K562 (cell line): ENCODE measurements around the gene ZNF502. TPM values are rescaled to one million over a fixed set of nuclear protein-coding genes. Genes with fewer than 3 reads are reported as not detected.
A peak's percentile ranks its signal among the peaks of the same experiment; 100 is the strongest.

Source experiments
- ATAC-seq: fragments of 200-7000 bp; cut with Tn5 transposase; 3 replicates; pipeline ENCODE4 v1.9.1; 2020; ENCODE audit warnings: moderate library complexity
- BruUV-seq: library from RNA; stranded (reverse); fragments of 400-500 nt; replicated peaks from 2 replicates; lab custom pipeline; 2021; lab: Mats Ljungman, UMichigan
- CTCF ChIA-PET: fragments of 300-600 bp; formaldehyde crosslinking; extraction: SDS; loops from one replicate; lab custom pipeline; 2021; ENCODE audit warnings: low intra/inter-chr PET ratio; lab: Yijun Ruan, JAX
- POLR2A ChIA-PET: fragments of 300-600, 350-650 bp; sonication (Branson Sonifier 250); formaldehyde crosslinking; extraction: SDS; loops from one replicate; lab custom pipeline; 2021; ENCODE audit warnings: antibody characterized with exemption, inconsistent platforms; lab: Yijun Ruan, JAX
- DNase-seq, 4 experiments: peaks; one replicate each; pipeline versions ENCODE4 v3.0.0 to v3.0.0-alpha.2; 2011 to 2018; ENCODE audit warnings: low spot score in 3 of 4, mixed read lengths in 3 of 4; ENCODE audit errors: extremely low read depth in 1 of 4
- FAIRE-seq: peaks from 2 replicates; lab custom pipeline; 2011; peaks lifted over from hg19 to GRCh38; lab: Jason Lieb, UNC
- H2AFZ ChIP-seq: 2 replicates; pipeline ENCODE4 v1.6.0; 2011; ENCODE audit warnings: low read depth, low read length, control low read depth, inconsistent platforms
- H3K27ac ChIP-seq: fragments of 200-600 bp; 3 replicates; pipeline ENCODE4 v1.8.0; 2011; ENCODE audit warnings: low read depth, mild to moderate bottlenecking, control low read depth, inconsistent platforms, low read length, moderate library complexity, mixed read lengths; ENCODE audit errors: extremely low read depth
- H3K27me3 ChIP-seq, 2 experiments: fragments of 300-600 bp in 1 of 2; 2 replicates in 1 of 2; 3 replicates in 1 of 2; pipeline versions ENCODE4 v1.6.0 to v1.8.0; 2011; ENCODE audit warnings: inconsistent platforms in 2 of 2, low read length in 2 of 2, mild to moderate bottlenecking in 1 of 2, mixed read lengths in 1 of 2, moderate library complexity in 1 of 2; ENCODE audit not compliant: control insufficient read depth in 2 of 2, insufficient read depth in 2 of 2
- H3K36me3 ChIP-seq: fragments of 300-600 bp; 3 replicates; pipeline ENCODE4 v1.8.0; 2011; ENCODE audit warnings: mild to moderate bottlenecking, low read length, inconsistent platforms; ENCODE audit not compliant: control insufficient read depth, insufficient read depth
- H3K4me1 ChIP-seq, 2 experiments: fragments of 200-600 bp in 1 of 2; replicated peaks in 1 of 2; 2 replicates in 1 of 2; 3 replicates in 1 of 2; pipeline versions ENCODE4 v1.5.1 to v1.8.0; 2011; ENCODE audit warnings: inconsistent platforms in 2 of 2, low read length in 2 of 2, mild to moderate bottlenecking in 1 of 2, mixed read lengths in 1 of 2, moderate library complexity in 1 of 2; ENCODE audit not compliant: control insufficient read depth in 2 of 2, insufficient read depth in 2 of 2
- H3K4me2 ChIP-seq: 2 replicates; pipeline ENCODE4 v1.6.1; 2011; ENCODE audit warnings: low read length, control low read depth, inconsistent platforms, mixed read lengths; ENCODE audit not compliant: insufficient read depth
- H3K4me3 ChIP-seq: fragments of 200-600 bp; sonication (generic), shearing (Covaris generic); 2 replicates; pipeline ENCODE4 v1.5.1; 2016; ENCODE audit warnings: control low read depth, inconsistent platforms
- H3K79me2 ChIP-seq: fragments of 200-600 bp; 3 replicates; pipeline ENCODE4 v1.8.0; 2011; ENCODE audit warnings: low read length, inconsistent platforms; ENCODE audit not compliant: control insufficient read depth, insufficient read depth
- H3K9ac ChIP-seq, 2 experiments: 2 replicates each; pipeline versions ENCODE4 v1.6.0 to v1.6.1; 2011; ENCODE audit warnings: low read depth in 2 of 2, low read length in 2 of 2, control low read depth in 1 of 2, inconsistent platforms in 1 of 2, mild to moderate bottlenecking in 1 of 2, mixed read lengths in 1 of 2; ENCODE audit not compliant: insufficient read depth in 1 of 2
- H3K9me1 ChIP-seq: one replicate; pipeline ENCODE4 v1.6.0; 2011; ENCODE audit warnings: inconsistent platforms, mild to moderate bottlenecking, low read length, moderate library complexity; ENCODE audit not compliant: control insufficient read depth, insufficient read depth
- H3K9me3 ChIP-seq: replicated peaks from 2 replicates; pipeline ENCODE4 v1.5.1; 2011; ENCODE audit warnings: low read depth, low read length, inconsistent platforms; ENCODE audit not compliant: control insufficient read depth, insufficient read depth
- H4K20me1 ChIP-seq: replicated peaks from 2 replicates; pipeline ENCODE4 v1.6.1; 2011; ENCODE audit warnings: low read length, inconsistent platforms, mixed read lengths; ENCODE audit not compliant: control insufficient read depth, insufficient read depth
- CBX2 ChIP-seq: fragments of 200-600 bp; sonication (generic); IDR thresholded peaks from one replicate; pipeline ENCODE4 v1.6.1; 2012; ENCODE audit warnings: mild to moderate bottlenecking, low read length, inconsistent platforms; ENCODE audit not compliant: insufficient read depth, poor library complexity, severe bottlenecking
- CBX3 ChIP-seq, 2 experiments: IDR thresholded peaks; 1 replicate in 1 of 2; 2 replicates in 1 of 2; pipeline ENCODE4 v1.6.1; 2012; ENCODE audit warnings: inconsistent platforms in 2 of 2, low read length in 2 of 2, borderline replicate concordance in 1 of 2, control low read depth in 1 of 2
- CEBPB ChIP-seq: fragments of 450-650 bp; IDR thresholded peaks from 2 replicates; pipeline ENCODE4 v1.6.1; 2016; ENCODE audit warnings: missing genetic modification characterization, missing compliant biosample characterization
- FOXA3 ChIP-seq, 2 experiments: fragments of 450-650 bp in 1 of 2; sonication (generic) in 1 of 2; formaldehyde crosslinking; IDR thresholded peaks in 1 of 2; conservative IDR thresholded peaks in 1 of 2; 2 replicates each; pipeline versions ENCODE4 v1.4.0 to v1.8.0; 2020 to 2022; ENCODE audit warnings: mild to moderate bottlenecking in 2 of 2, missing genetic modification reagents in 1 of 2
- GATAD2B ChIP-seq: fragments of 450-650 bp; IDR thresholded peaks from 2 replicates; pipeline ENCODE4 v1.6.1; 2017; ENCODE audit warnings: mild to moderate bottlenecking, borderline replicate concordance
- PPARD ChIP-seq: fragments of 250-450 bp; sonication (Bioruptor Pico); IDR thresholded peaks from 2 replicates; pipeline ENCODE4 v1.8.0; 2022; ENCODE audit warnings: inconsistent platforms, mild to moderate bottlenecking, moderate library complexity
- SREBF2 ChIP-seq: sonication (generic); formaldehyde crosslinking; IDR thresholded peaks from 2 replicates; pipeline ENCODE4 v1.4.0; 2020; ENCODE audit warnings: mild to moderate bottlenecking, missing genetic modification reagents
- TEAD1 ChIP-seq, 2 experiments: fragments of 450-650 bp in 1 of 2; sonication (generic) in 1 of 2; formaldehyde crosslinking; IDR thresholded peaks; 2 replicates each; pipeline versions ENCODE4 v1.4.0 to v1.8.0; 2020 to 2022; ENCODE audit warnings: mild to moderate bottlenecking in 2 of 2, missing genetic modification reagents in 1 of 2
- TRIM24 ChIP-seq, 2 experiments: fragments of 450-650 bp; IDR thresholded peaks; 2 replicates each; pipeline ENCODE4 v1.6.1; 2016
- TRIM28 ChIP-seq: fragments of 450-650 bp; IDR thresholded peaks from 2 replicates; pipeline ENCODE4 v1.6.1; 2017
- XRCC3 ChIP-seq: fragments of 450-650 bp; IDR thresholded peaks from 2 replicates; pipeline ENCODE4 v1.6.1; 2017; ENCODE audit warnings: mild to moderate bottlenecking, moderate library complexity
- WGBS: fragments of 100-300 bp; shearing (Covaris generic); methylation state at CpG from one replicate; pipeline ENCODE4 v1.1.6; 2016; ENCODE audit warnings: low coverage, mixed read lengths; ENCODE audit not compliant: insufficient coverage; ENCODE audit errors: missing lambda C conversion rate; 5-methylcytosine and 5-hydroxymethylcytosine counted together
- in situ Hi-C: fragments of 300-500 bp; cut with MboI; formaldehyde crosslinking; loops from 4 replicates; pipeline ENCODE4 v1.15.0; 2018; ENCODE audit warnings: inconsistent platforms, mixed read lengths
- intact Hi-C: fragments of 100-400 bp; cut with micrococcal nuclease; formaldehyde crosslinking; loops from 2 replicates; pipeline ENCODE4 v1.14.2; 2022
- polyA plus RNA-seq, 8 experiments: library from polyadenylated mRNA; depleted of rRNA in 4 of 8; stranded (reverse) in 5 of 8; unstranded in 3 of 8; fragments of >200 nt; fragmentation: Nextera tagmentation in 2 of 8; fragmentation: Illumina TruSeq in 1 of 8; extraction: Ambion mirVana in 2 of 8; extraction: Trizol in 1 of 8; gene quantifications; 2 replicates each; pipeline versions ENCODE4 v1.2.1 to v1.2.3, GENCODE V29; 2011 to 2014; ENCODE audit warnings: inconsistent platforms in 1 of 8, missing spikeins in 1 of 8
- total RNA-seq, 7 experiments: library from RNA; depleted of rRNA in 6 of 7; stranded (reverse); fragments of >200 nt in 6 of 7; fragmentation: Illumina TruSeq in 2 of 7; extraction: Trizol in 2 of 7; gene quantifications; 2 replicates each; pipeline versions ENCODE4 v1.2.1 to v1.2.3, GENCODE V29; 2011 to 2021; ENCODE audit warnings: low replicate concordance in 1 of 7
- TF ChIP-seq, protein P1 (sequence below): fragments of 250-450 bp; sonication (Bioruptor Pico); IDR thresholded peaks from 2 replicates; pipeline ENCODE4 v1.8.0; 2022; ENCODE audit warnings: moderate library complexity, mild to moderate bottlenecking, inconsistent platforms
- TF ChIP-seq, protein P2 (sequence below): fragments of 450-650 bp; IDR thresholded peaks from 2 replicates; pipeline ENCODE4 v1.6.1; 2018; ENCODE audit warnings: mild to moderate bottlenecking, low read depth; ENCODE audit not compliant: partially characterized antibody
- TF ChIP-seq, protein P3 (sequence below): sonication (generic); IDR thresholded peaks from 2 replicates; pipeline ENCODE4 v1.6.1; 2016
- TF ChIP-seq, protein P4 (sequence below): fragments of 250-450 bp; sonication (Bioruptor Pico); IDR thresholded peaks from 2 replicates; pipeline ENCODE4 v1.5.0; 2020; ENCODE audit warnings: mild to moderate bottlenecking, borderline replicate concordance

ZNF502 gene
- total and polyA plus RNA-seq, 9 of the 15 experiments (the other 6 are each of a cell fraction or from before 2014, with no cell fraction given): 0.38 to 0.98 (median 0.67) TPM

DNA sequence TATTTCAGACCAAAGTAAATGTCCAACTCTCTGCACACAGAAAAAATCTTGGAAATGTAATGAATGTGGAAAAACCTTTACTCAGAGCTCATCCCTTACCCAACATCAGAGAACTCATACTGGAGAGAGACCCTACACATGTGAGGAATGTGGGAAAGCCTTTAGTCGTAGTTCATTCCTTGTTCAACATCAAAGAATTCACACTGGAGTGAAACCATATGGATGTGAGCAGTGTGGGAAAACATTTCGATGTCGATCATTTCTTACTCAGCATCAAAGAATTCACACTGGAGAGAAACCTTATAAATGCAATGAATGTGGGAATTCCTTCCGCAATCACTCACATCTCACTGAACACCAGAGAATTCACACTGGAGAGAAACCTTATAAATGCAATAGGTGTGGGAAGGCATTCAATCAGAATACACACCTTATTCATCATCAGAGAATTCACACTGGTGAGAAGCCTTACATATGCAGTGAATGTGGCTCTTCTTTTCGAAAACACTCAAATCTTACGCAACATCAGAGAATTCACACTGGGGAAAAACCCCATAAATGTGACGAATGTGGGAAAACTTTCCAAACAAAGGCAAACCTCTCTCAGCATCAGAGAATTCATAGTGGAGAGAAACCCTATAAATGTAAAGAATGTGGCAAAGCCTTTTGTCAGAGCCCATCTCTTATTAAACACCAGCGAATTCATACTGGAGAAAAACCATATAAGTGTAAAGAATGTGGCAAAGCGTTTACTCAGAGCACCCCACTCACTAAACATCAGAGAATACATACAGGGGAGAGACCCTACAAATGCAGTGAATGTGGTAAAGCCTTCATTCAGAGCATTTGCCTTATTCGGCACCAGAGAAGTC, 9.0 kb downstream of the ZNF502 start:
- CTCF ChIA-PET: no interaction called here
- FAIRE-seq (no peak), DNase-seq (no peak), ATAC-seq (no peak)
- Histone ChIP-seq H3K27me3 (no peaks in the 10 kb centered on the region), H3K27ac (no peak overlapping the region), H3K9me1 (no peaks in the 10 kb centered on the region), H3K36me3 (no peaks in the 10 kb centered on the region; the same call in 2 of the 3 replicates), H3K79me2 (no peaks in the 10 kb centered on the region), H3K4me3 (no peak overlapping the region), H3K9ac (no peak overlapping the region), H3K9me3 (peaks cover 21% of the 10 kb centered on the region), H3K4me1 (no peaks in the 10 kb centered on the region), H4K20me1 (no peaks in the 10 kb centered on the region), H3K4me2 (no peak overlapping the region), H2AFZ (no peak overlapping the region)
- POLR2A ChIA-PET: interaction anchor here (0.7 kb wide), 1 partner anchor 9 kb away, joined by 3 read pairs; the partner anchor contains the start of gene ZNF502
- no TSS peak for BruUV-seq
- in situ Hi-C loops (no loop called here), intact Hi-C loops (no loop called here)
- WGBS: 6% methylated on average over 10 of the region's 10 CpGs
- TF ChIP-seq, protein P1, sequence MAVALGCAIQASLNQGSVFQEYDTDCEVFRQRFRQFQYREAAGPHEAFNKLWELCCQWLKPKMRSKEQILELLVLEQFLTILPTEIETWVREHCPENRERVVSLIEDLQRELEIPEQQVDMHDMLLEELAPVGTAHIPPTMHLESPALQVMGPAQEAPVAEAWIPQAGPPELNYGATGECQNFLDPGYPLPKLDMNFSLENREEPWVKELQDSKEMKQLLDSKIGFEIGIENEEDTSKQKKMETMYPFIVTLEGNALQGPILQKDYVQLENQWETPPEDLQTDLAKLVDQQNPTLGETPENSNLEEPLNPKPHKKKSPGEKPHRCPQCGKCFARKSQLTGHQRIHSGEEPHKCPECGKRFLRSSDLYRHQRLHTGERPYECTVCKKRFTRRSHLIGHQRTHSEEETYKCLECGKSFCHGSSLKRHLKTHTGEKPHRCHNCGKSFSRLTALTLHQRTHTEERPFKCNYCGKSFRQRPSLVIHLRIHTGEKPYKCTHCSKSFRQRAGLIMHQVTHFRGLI (CRISPR knock-in tag): no peak
- TF ChIP-seq TRIM24 (IDR thresholded peaks at IDR 0.05): peak in 1 of 2 experiments; percentile 56; a peak in 1 of 4 replicates
- no peak for TF ChIP-seq SREBF2 (CRISPR knock-in tag)
- no peak for TF ChIP-seq FOXA3 (CRISPR knock-in tag; conservative IDR thresholded peaks at IDR 0.05 in 1 of 2, IDR thresholded peaks at IDR 0.05 in 1 of 2)
- TF ChIP-seq CEBPB (tag): peak; percentile 75
- TF ChIP-seq, protein P2, sequence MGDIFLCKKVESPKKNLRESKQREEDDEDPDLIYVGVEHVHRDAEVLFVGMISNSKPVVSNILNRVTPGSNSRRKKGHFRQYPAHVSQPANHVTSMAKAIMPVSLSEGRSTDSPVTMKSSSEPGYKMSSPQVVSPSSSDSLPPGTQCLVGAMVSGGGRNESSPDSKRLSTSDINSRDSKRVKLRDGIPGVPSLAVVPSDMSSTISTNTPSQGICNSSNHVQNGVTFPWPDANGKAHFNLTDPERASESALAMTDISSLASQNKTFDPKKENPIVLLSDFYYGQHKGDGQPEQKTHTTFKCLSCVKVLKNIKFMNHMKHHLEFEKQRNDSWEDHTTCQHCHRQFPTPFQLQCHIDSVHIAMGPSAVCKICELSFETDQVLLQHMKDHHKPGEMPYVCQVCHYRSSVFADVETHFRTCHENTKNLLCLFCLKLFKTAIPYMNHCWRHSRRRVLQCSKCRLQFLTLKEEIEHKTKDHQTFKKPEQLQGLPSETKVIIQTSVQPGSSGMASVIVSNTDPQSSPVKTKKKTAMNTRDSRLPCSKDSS: peak; percentile 28
- no peak for TF ChIP-seq PPARD (CRISPR knock-in tag)
- peak in 1 of 2 experiments; percentile 46; a peak in 2 of 3 replicates for TF ChIP-seq CBX3 (IDR thresholded peaks at IDR 0.05; ENCODE audit: borderline replicate concordance in 1 of 2, low read length in 2 of 2)
- no peak for TF ChIP-seq GATAD2B
- no peak for TF ChIP-seq TEAD1 (CRISPR knock-in tag; IDR thresholded peaks at IDR 0.05)
- TF ChIP-seq, protein P3, sequence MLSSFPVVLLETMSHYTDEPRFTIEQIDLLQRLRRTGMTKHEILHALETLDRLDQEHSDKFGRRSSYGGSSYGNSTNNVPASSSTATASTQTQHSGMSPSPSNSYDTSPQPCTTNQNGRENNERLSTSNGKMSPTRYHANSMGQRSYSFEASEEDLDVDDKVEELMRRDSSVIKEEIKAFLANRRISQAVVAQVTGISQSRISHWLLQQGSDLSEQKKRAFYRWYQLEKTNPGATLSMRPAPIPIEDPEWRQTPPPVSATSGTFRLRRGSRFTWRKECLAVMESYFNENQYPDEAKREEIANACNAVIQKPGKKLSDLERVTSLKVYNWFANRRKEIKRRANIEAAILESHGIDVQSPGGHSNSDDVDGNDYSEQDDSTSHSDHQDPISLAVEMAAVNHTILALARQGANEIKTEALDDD: no peak
- no peak for TF ChIP-seq CBX2
- 0 out of 2 replicates have a peak, but pooled peaks have one; percentile 25 for TF ChIP-seq XRCC3
- peak; percentile 91 for TF ChIP-seq TRIM28
- TF ChIP-seq, protein P4, sequence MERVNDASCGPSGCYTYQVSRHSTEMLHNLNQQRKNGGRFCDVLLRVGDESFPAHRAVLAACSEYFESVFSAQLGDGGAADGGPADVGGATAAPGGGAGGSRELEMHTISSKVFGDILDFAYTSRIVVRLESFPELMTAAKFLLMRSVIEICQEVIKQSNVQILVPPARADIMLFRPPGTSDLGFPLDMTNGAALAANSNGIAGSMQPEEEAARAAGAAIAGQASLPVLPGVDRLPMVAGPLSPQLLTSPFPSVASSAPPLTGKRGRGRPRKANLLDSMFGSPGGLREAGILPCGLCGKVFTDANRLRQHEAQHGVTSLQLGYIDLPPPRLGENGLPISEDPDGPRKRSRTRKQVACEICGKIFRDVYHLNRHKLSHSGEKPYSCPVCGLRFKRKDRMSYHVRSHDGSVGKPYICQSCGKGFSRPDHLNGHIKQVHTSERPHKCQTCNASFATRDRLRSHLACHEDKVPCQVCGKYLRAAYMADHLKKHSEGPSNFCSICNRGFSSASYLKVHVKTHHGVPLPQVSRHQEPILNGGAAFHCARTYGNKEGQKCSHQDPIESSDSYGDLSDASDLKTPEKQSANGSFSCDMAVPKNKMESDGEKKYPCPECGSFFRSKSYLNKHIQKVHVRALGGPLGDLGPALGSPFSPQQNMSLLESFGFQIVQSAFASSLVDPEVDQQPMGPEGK: no peak
